GM12878 (cell line): Measurements from ENCODE around the gene OPN1SW. TPM values are rescaled to one million over a fixed set of nuclear protein-coding genes. Genes with fewer than 3 reads are reported as not detected.

Experiments
- EZH2 ChIP-seq: IDR thresholded peaks from 2 replicates; pipeline ENCODE4 v1.6.1; 2012; ENCODE audit warnings: low read depth, mild to moderate bottlenecking, control low read depth, inconsistent platforms, low read length, borderline replicate concordance; ENCODE audit not compliant: control insufficient read depth
- FOS ChIP-seq: IDR thresholded peaks from 3 replicates; pipeline ENCODE4 v1.6.1; 2011; ENCODE audit warnings: borderline replicate concordance; ENCODE audit not compliant: insufficient read length; ENCODE audit errors: extremely low read depth
- MXI1 ChIP-seq: fragments of 150-350 bp; IDR thresholded peaks from 2 replicates; pipeline ENCODE4 v1.6.1; 2011; ENCODE audit warnings: low read depth, mild to moderate bottlenecking, inconsistent platforms, low read length, improper control_type of control experiment
- PAX8 ChIP-seq: fragments of 450-650 bp; IDR thresholded peaks from 2 replicates; pipeline ENCODE4 v1.6.1; 2017; ENCODE audit warnings: mild to moderate bottlenecking, moderate library complexity
- POLR2A ChIP-seq: IDR thresholded peaks from 2 replicates; pipeline ENCODE4 v1.6.1; 2011; ENCODE audit warnings: low read depth, mild to moderate bottlenecking, low read length
- POLR2AphosphoS2 ChIP-seq: IDR thresholded peaks from 2 replicates; pipeline ENCODE4 v1.6.1; 2011; ENCODE audit warnings: low read depth, mild to moderate bottlenecking, low read length, improper control_type of control experiment, moderate library complexity
- POU2F2 ChIP-seq: IDR thresholded peaks from 3 replicates; pipeline ENCODE4 v1.6.1; 2011; ENCODE audit warnings: low read depth, mild to moderate bottlenecking, low read length, borderline replicate concordance
- RCOR1 ChIP-seq: conservative IDR thresholded peaks from 2 replicates; pipeline ENCODE4 v1.6.1; 2012; ENCODE audit warnings: low read depth, low read length, improper control_type of control experiment
- REST ChIP-seq: IDR thresholded peaks from 2 replicates; pipeline ENCODE4 v1.6.1; 2012; ENCODE audit warnings: mild to moderate bottlenecking, low read depth, low read length
- SIN3A ChIP-seq: IDR thresholded peaks from 2 replicates; pipeline ENCODE4 v1.6.1; 2012; ENCODE audit warnings: low read depth, low read length, improper control_type of control experiment
- SMAD1 ChIP-seq: fragments of 450-650 bp; IDR thresholded peaks from 2 replicates; pipeline ENCODE4 v1.6.1; 2018; ENCODE audit warnings: mild to moderate bottlenecking, low read depth; ENCODE audit not compliant: partially characterized antibody
- TCF3 ChIP-seq: IDR thresholded peaks from 2 replicates; pipeline ENCODE4 v1.6.1; 2012; ENCODE audit warnings: low read depth, mild to moderate bottlenecking, low read length, borderline replicate concordance; ENCODE audit not compliant: insufficient read depth
- ZBTB4 ChIP-seq: fragments of 450-650 bp; formaldehyde crosslinking; IDR thresholded peaks from 2 replicates; pipeline ENCODE4 v1.4.0; 2022; ENCODE audit warnings: mild to moderate bottlenecking, moderate library complexity
- ZNF622 ChIP-seq: fragments of 450-650 bp; IDR thresholded peaks from 2 replicates; pipeline ENCODE4 v1.6.1; 2017; ENCODE audit warnings: mild to moderate bottlenecking, inconsistent platforms
- ZNF687 ChIP-seq: fragments of 450-650 bp; IDR thresholded peaks from 2 replicates; pipeline ENCODE4 v1.6.1; 2017; ENCODE audit warnings: mild to moderate bottlenecking, moderate library complexity
- polyA plus RNA-seq, 11 experiments: library from polyadenylated mRNA; depleted of rRNA in 4 of 11; unstranded in 6 of 11; stranded (reverse) in 5 of 11; fragments of >200 nt; fragmentation: Nextera tagmentation in 4 of 11; fragmentation: Illumina TruSeq in 1 of 11; extraction: Ambion mirVana in 4 of 11; extraction: Trizol in 1 of 11; gene quantifications; 1 replicate in 1 of 11; 2 replicates in 10 of 11; pipeline versions ENCODE4 v1.2.1 to v1.2.3, GENCODE V29; 2011 to 2016; ENCODE audit warnings: inconsistent platforms in 2 of 11, missing spikeins in 2 of 11, low read depth in 1 of 11
- total RNA-seq, 4 experiments: library from RNA; depleted of rRNA in 3 of 4; stranded (reverse); fragments of >200 nt in 3 of 4; fragmentation: Illumina TruSeq in 1 of 4; extraction: Trizol in 1 of 4; gene quantifications; 2 replicates each; pipeline versions ENCODE4 v1.2.1 to v1.2.3, GENCODE V29; 2013 to 2021
- TF ChIP-seq, protein P1 (sequence below): fragments of 450-650 bp; IDR thresholded peaks from 2 replicates; pipeline ENCODE4 v1.6.1; 2017; ENCODE audit warnings: borderline replicate concordance

The OPN1SW gene
- total and polyA plus RNA-seq, 10 of the 15 experiments (the other 5 are each of a cell fraction or from before 2014, with no cell fraction given), result 0.11 to 0.35 (median 0.19) TPM; not detected in 6

DNA sequence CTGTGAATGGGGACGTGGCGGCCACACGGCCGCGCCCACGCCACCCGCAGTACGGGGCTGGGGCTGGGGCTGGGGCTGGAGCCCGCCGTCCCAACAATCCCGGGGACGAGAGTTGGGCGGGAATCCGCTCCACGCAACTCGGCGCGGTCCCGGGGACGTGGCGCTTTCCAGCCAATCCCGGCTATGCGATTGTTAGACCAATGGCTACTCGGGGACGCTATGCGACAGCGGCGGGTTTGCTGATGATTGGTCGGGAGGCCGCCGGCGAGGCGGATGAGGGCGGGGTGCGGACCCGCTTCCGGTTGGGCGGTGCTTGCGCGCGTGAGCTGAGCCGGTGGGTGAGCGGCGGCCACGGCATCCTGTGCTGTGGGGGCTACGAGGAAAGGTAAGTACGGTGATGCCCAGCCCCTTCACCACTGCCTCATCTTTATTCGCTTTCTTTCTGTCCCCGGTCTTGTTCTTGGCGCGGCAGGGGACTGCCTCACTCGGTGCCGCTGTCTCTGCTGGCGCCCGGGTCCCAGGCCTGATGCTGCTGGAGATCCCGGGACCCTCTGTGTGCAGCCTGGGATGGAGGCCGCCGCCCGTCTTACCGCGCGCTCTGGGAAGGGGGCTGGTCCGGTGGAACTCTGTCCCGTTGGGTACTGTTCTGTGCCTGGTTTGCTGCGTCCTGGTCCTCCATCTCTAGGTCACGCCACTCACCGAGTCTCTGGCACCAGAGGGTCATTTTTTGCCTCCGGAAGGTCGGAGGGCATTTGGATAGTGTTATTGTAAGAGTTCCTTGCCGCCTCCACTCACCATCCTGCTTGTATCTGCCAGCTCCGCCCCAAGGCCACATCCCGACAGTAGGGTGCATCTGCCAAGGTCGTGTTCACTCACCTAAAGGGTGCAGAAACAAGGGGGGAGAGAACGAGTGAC lies 36.3 kb downstream of the OPN1SW start, which contains the start of gene CALU (continued):
- TF ChIP-seq, protein P1, sequence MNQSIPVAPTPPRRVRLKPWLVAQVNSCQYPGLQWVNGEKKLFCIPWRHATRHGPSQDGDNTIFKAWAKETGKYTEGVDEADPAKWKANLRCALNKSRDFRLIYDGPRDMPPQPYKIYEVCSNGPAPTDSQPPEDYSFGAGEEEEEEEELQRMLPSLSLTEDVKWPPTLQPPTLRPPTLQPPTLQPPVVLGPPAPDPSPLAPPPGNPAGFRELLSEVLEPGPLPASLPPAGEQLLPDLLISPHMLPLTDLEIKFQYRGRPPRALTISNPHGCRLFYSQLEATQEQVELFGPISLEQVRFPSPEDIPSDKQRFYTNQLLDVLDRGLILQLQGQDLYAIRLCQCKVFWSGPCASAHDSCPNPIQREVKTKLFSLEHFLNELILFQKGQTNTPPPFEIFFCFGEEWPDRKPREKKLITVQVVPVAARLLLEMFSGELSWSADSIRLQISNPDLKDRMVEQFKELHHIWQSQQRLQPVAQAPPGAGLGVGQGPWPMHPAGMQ, result no peak
- no peak for TF ChIP-seq ZNF622
- no peak for TF ChIP-seq ZNF687
- no peak for TF ChIP-seq EZH2
- TF ChIP-seq PAX8, result no peak
- TF ChIP-seq POU2F2, result 0 out of 3 replicates have a peak, but pooled peaks have one; percentile 32
- no peak for TF ChIP-seq REST
- no peak for TF ChIP-seq RCOR1
- TF ChIP-seq POLR2A, result peak; percentile 93
- 0 out of 2 replicates have a peak, but pooled peaks have one; percentile 25 for TF ChIP-seq TCF3
- no peak for TF ChIP-seq ZBTB4 (CRISPR knock-in tag)
- peak; percentile 63 for TF ChIP-seq FOS
- TF ChIP-seq SMAD1, result peak; percentile 22
- no peak for TF ChIP-seq SIN3A
- TF ChIP-seq POLR2AphosphoS2, result peak; percentile 57; the same call in 1 of the 2 replicates
- TF ChIP-seq MXI1, result peak; percentile 79
